NCI-H146 (cell line): Measurements from ENCODE around the gene NHS.
A peak's percentile ranks its signal among the peaks of the same experiment; 100 is the strongest.

Experiments
- DNase-seq: peaks from one replicate; lab custom pipeline; 2025; lab: John Stamatoyannopoulos, UW

The NHS gene

GRCh38 chrX:17679261-17679660 lies 304.3 kb downstream of the NHS start:
- no peak for DNase-seq

GRCh38 chrX:17679820-17680219 lies 304.8 kb downstream of the NHS start:
- DNase-seq: peak; percentile 21

- DNase-seq: no peak
These were observed 305.9 kb downstream of the NHS start for GRCh38 chrX:17680732-17681413.

- DNase-seq: no peak
These were observed 307.3 kb downstream of the NHS start for GRCh38 chrX:17682259-17682658.

- no peak for DNase-seq
These were observed 310.0 kb downstream of the NHS start for GRCh38 chrX:17685026-17685425.

GRCh38 chrX:17687648-17688047 lies 312.6 kb downstream of the NHS start:
- no peak for DNase-seq

- peak; percentile 81 for DNase-seq
These were observed 315.0 kb downstream of the NHS start for GRCh38 chrX:17689971-17690409.

- peak; percentile 68 for DNase-seq
These were observed 317.8 kb downstream of the NHS start for GRCh38 chrX:17692709-17693346.

GRCh38 chrX:17697191-17697590 lies 322.2 kb downstream of the NHS start:
- DNase-seq: no peak

GRCh38 chrX:17700976-17701375 lies 326.0 kb downstream of the NHS start:
- no peak for DNase-seq

GRCh38 chrX:17703201-17703600 lies 328.2 kb downstream of the NHS start:
- no peak for DNase-seq

- DNase-seq: no peak
These were observed 330.2 kb downstream of the NHS start for GRCh38 chrX:17705211-17705610.

- DNase-seq: no peak
These were observed 331.7 kb downstream of the NHS start for GRCh38 chrX:17706676-17707075.

- DNase-seq: no peak
These were observed 332.7 kb downstream of the NHS start for GRCh38 chrX:17707731-17708130.

GRCh38 chrX:17710871-17711301 lies 335.9 kb downstream of the NHS start:
- no peak for DNase-seq

- DNase-seq: no peak
These were observed 338.3 kb downstream of the NHS start for GRCh38 chrX:17713288-17713687.

GRCh38 chrX:17718649-17719165 lies 343.7 kb downstream of the NHS start:
- no peak for DNase-seq

GRCh38 chrX:17719711-17720110 lies 344.7 kb downstream of the NHS start:
- no peak for DNase-seq

- no peak for DNase-seq
These were observed 346.7 kb downstream of the NHS start for GRCh38 chrX:17721715-17722114.

GRCh38 chrX:17725181-17725580 lies 350.2 kb downstream of the NHS start:
- no peak for DNase-seq

- no peak for DNase-seq
These were observed 357.3 kb downstream of the NHS start for GRCh38 chrX:17732138-17732783.

- DNase-seq: no peak
These were observed 360.4 kb downstream of the NHS start for GRCh38 chrX:17735406-17735805.

GRCh38 chrX:17736478-17736855 lies 361.5 kb downstream of the NHS start:
- no peak for DNase-seq
